ENCODE measurements around the gene SLX4.

Gene SLX4

GRCh38 chr16:3599121-3599520 is 12.3 kb downstream of the SLX4 start:
- DNase-seq, result no peak

- DNase-seq, result no peak
Observed at GRCh38 chr16:3598236-3598635, 13.2 kb downstream of the SLX4 start.

GRCh38 chr16:3597676-3598075 is 13.7 kb downstream of the SLX4 start:
- no peak for DNase-seq

- no peak for DNase-seq
Observed at GRCh38 chr16:3597226-3597625, 14.2 kb downstream of the SLX4 start.

- no peak for DNase-seq
Observed at GRCh38 chr16:3596101-3596861, 15.1 kb downstream of the SLX4 start.

GRCh38 chr16:3595521-3596021 is 15.8 kb downstream of the SLX4 start:
- DNase-seq, result no peak

GRCh38 chr16:3595110-3595486 is 16.3 kb downstream of the SLX4 start:
- no peak for DNase-seq

- DNase-seq, result no peak
Observed at GRCh38 chr16:3594316-3595109, 16.9 kb downstream of the SLX4 start.

- no peak for DNase-seq
Observed at GRCh38 chr16:3592559-3592958, 18.8 kb downstream of the SLX4 start.

GRCh38 chr16:3591991-3592390 is 19.4 kb downstream of the SLX4 start:
- no peak for DNase-seq

- no peak for DNase-seq
Observed at GRCh38 chr16:3591436-3591803, 20.0 kb downstream of the SLX4 start.

- DNase-seq, result no peak
Observed at GRCh38 chr16:3590736-3591435, 20.5 kb downstream of the SLX4 start.

- DNase-seq, result no peak
Observed at GRCh38 chr16:3589991-3590701, 21.3 kb downstream of the SLX4 start.

GRCh38 chr16:3589441-3589921 is 21.9 kb downstream of the SLX4 start:
- DNase-seq, result no peak

GRCh38 chr16:3589001-3589400 is 22.4 kb downstream of the SLX4 start:
- DNase-seq, result no peak

- DNase-seq, result no peak
Observed at GRCh38 chr16:3587547-3588110, 23.8 kb downstream of the SLX4 start.

- no peak for DNase-seq
Observed at GRCh38 chr16:3584412-3584811, 27.0 kb downstream of the SLX4 start.

GRCh38 chr16:3583303-3584038 is 27.9 kb downstream of the SLX4 start:
- DNase-seq, result no peak

- DNase-seq, result no peak
Observed at GRCh38 chr16:3582276-3583165, 28.9 kb downstream of the SLX4 start.

- DNase-seq, result no peak
Observed at GRCh38 chr16:3581392-3581791, 30.0 kb downstream of the SLX4 start.

GRCh38 chr16:3580686-3581085 is 30.7 kb downstream of the SLX4 start:
- DNase-seq, result no peak

Data from CD4-positive, alpha-beta T cell treated with Interleukin-21 for 1 hour (primary cell).